ENCODE measurements around the gene PDCD11.

DNA sequence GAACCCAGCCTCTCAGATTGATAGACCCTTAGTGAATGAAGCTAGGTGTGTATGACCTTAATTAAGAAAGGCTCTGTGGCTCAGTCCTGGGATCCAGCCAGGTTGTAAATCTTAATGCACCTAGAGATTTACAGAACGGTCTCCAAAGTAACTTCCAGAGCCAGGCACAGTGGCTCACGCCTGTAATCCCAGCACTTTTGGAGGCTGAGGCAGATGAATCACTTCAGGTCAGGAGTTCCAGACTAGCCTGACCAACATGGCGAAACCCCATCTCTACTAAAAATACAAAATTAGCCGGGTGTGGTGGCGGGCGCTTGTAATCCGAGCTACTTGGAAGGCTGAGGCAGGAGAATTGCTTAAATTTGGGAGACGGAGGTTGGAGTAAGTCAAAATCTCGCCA is 31.4 kb downstream of the PDCD11 start:
- TF ChIP-seq, protein P1, sequence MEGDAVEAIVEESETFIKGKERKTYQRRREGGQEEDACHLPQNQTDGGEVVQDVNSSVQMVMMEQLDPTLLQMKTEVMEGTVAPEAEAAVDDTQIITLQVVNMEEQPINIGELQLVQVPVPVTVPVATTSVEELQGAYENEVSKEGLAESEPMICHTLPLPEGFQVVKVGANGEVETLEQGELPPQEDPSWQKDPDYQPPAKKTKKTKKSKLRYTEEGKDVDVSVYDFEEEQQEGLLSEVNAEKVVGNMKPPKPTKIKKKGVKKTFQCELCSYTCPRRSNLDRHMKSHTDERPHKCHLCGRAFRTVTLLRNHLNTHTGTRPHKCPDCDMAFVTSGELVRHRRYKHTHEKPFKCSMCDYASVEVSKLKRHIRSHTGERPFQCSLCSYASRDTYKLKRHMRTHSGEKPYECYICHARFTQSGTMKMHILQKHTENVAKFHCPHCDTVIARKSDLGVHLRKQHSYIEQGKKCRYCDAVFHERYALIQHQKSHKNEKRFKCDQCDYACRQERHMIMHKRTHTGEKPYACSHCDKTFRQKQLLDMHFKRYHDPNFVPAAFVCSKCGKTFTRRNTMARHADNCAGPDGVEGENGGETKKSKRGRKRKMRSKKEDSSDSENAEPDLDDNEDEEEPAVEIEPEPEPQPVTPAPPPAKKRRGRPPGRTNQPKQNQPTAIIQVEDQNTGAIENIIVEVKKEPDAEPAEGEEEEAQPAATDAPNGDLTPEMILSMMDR (IDR thresholded peaks at IDR 0.05; ENCODE audit: low read length): no peak
- TF ChIP-seq EZH2 (optimal IDR thresholded peaks at IDR 0.05; ENCODE audit: low read depth, low read length) (no peak), EZH2phosphoT487 (IDR thresholded peaks at IDR 0.05; ENCODE audit: low read length) (no peak)
